Testis (tissue), 3 donors: ENCODE data around the gene ESYT2. TPM values are rescaled to one million over a fixed set of nuclear protein-coding genes. Genes with fewer than 3 reads are reported as not detected.

Source experiments
- DNase-seq: peaks from one replicate; pipeline ENCODE4 v3.0.0-alpha.2; 2019
- H3K27ac ChIP-seq, 2 donors: fragments of 200-600 bp; sonication (generic); one replicate each; pipeline ENCODE4 v1.5.1; 2019
- H3K27me3 ChIP-seq: fragments of 200-600 bp; sonication (generic); one replicate; pipeline ENCODE4 v1.5.1; 2019
- H3K36me3 ChIP-seq: fragments of 200-600 bp; sonication (generic); one replicate; pipeline ENCODE4 v1.5.1; 2017; ENCODE audit warnings: low read depth; ENCODE audit errors: missing control alignments
- H3K4me1 ChIP-seq: fragments of 200-600 bp; sonication (generic); one replicate; pipeline ENCODE4 v1.5.1; 2019
- H3K4me3 ChIP-seq, 2 donors: fragments of 200-600 bp; sonication (generic); one replicate each; pipeline ENCODE4 v1.5.1; 2017 to 2019
- H3K9me3 ChIP-seq: fragments of 200-600 bp; sonication (generic); one replicate; pipeline ENCODE4 v1.5.1; 2017
- CTCF ChIP-seq, 3 experiments: fragments of 450-650 bp in 2 of 3; fragments of 200-600 bp in 1 of 3; sonication (generic) in 1 of 3; IDR thresholded peaks; one replicate each; pipeline ENCODE4 v1.5.1; 2016 to 2019; ENCODE audit warnings: antibody characterized with exemption in 3 of 3, mild to moderate bottlenecking in 2 of 3, moderate library complexity in 1 of 3
- POLR2A ChIP-seq: fragments of 450-650 bp; IDR thresholded peaks from one replicate; pipeline ENCODE4 v1.6.1; 2017; ENCODE audit warnings: antibody characterized with exemption, mild to moderate bottlenecking, moderate library complexity
- WGBS, 2 donors: methylation state at CpG; one replicate each; pipeline ENCODE4 v1.1.5; 2018; 5-methylcytosine and 5-hydroxymethylcytosine counted together
- intact Hi-C: fragments of 100-400 bp; cut with DNase I; formaldehyde crosslinking; loops from one replicate; pipeline ENCODE4 v1.15.1; 2023; ENCODE audit warnings: low total_unique reads
- polyA plus RNA-seq: library from polyadenylated mRNA; stranded (reverse); fragments of 350-450 nt; fragmentation: Illumina TruSeq; extraction: RNeasy Lipid Tissue Mini Kit (QIAGEN cat#74804); gene quantifications from one replicate; pipeline ENCODE4 v1.2.3, GENCODE V29; 2014; ENCODE audit warnings: low read depth, low replicate concordance; ENCODE audit not compliant: insufficient read depth
- total RNA-seq, 2 donors: library from RNA; depleted of rRNA; stranded (reverse); fragments of >200 nt; gene quantifications; one replicate each; pipeline ENCODE4 v1.2.3, GENCODE V29; 2016

Gene ESYT2
- total and polyA plus RNA-seq, 3 donors from 2014 or later = 53.9 to 73.1 (median 61.1) TPM

GRCh38 chr7:158733220-158733519 lies 96.1 kb downstream of the ESYT2 start:
- Histone ChIP-seq H3K9me3 (no peaks in the 10 kb centered on the region), H3K36me3 (no peaks in the 10 kb centered on the region), H3K27me3 (no peaks in the 10 kb centered on the region), H3K4me3 (no peak overlapping the region), H3K27ac (no peak overlapping the region), H3K4me1 (no peaks in the 10 kb centered on the region)
- intact Hi-C loops = no loop called here
- 80 to 84% methylated on average over 1 of the region's 1 CpG for WGBS, 2 donors
- no peak for TF ChIP-seq CTCF (IDR thresholded peaks at IDR 0.05)
- TF ChIP-seq POLR2A = no peak
- no peak for DNase-seq

GRCh38 chr7:158732494-158733219 lies 96.7 kb downstream of the ESYT2 start:
- TF ChIP-seq POLR2A = no peak
- TF ChIP-seq CTCF (IDR thresholded peaks at IDR 0.05) = no peak
- intact Hi-C loops = no loop called here
- WGBS, 2 donors = 91% methylated on average over 9 to 10 of the region's 10 CpGs
- H3K4me1 ChIP-seq = no peaks in the 10 kb centered on the region
- no peaks in the 10 kb centered on the region for H3K9me3 ChIP-seq
- no peak for DNase-seq
- no peak overlapping the region for H3K4me3 ChIP-seq
- no peaks in the 10 kb centered on the region for H3K36me3 ChIP-seq
- H3K27me3 ChIP-seq = no peaks in the 10 kb centered on the region
- no peak overlapping the region for H3K27ac ChIP-seq

GRCh38 chr7:158731761-158732160 lies 97.5 kb downstream of the ESYT2 start:
- no peak for TF ChIP-seq POLR2A
- TF ChIP-seq CTCF (IDR thresholded peaks at IDR 0.05) = no peak
- H3K36me3 ChIP-seq = no peaks in the 10 kb centered on the region
- H3K9me3 ChIP-seq = no peaks in the 10 kb centered on the region
- no peak overlapping the region for H3K27ac ChIP-seq
- no peaks in the 10 kb centered on the region for H3K27me3 ChIP-seq
- no peak for DNase-seq
- intact Hi-C loops = no loop called here
- H3K4me3 ChIP-seq = no peak overlapping the region
- 90 to 96% methylated on average over 6 of the region's 6 CpGs for WGBS, 2 donors
- no peaks in the 10 kb centered on the region for H3K4me1 ChIP-seq

- 70 to 74% methylated on average over 23 of the region's 23 CpGs for WGBS, 2 donors
- TF ChIP-seq CTCF (IDR thresholded peaks at IDR 0.05) (no peak), POLR2A (no peak)
- DNase-seq = no peak
- intact Hi-C loops = no loop called here
- H3K27me3 ChIP-seq = no peaks in the 10 kb centered on the region
- H3K4me3 ChIP-seq = no peak overlapping the region
- no peaks in the 10 kb centered on the region for H3K36me3 ChIP-seq
- H3K4me1 ChIP-seq = no peaks in the 10 kb centered on the region
- H3K27ac ChIP-seq = no peak overlapping the region
- no peaks in the 10 kb centered on the region for H3K9me3 ChIP-seq
These were observed 98.6 kb downstream of the ESYT2 start for GRCh38 chr7:158730383-158731346.
